NCI-H128 (cell line): ENCODE data around the gene PCBD2.
"Not testable (repeated sequence)": the region's sequence is repeated elsewhere in the genome, so short reads cannot be mapped to it uniquely, and the experiment has no call there.

Source experiments
- DNase-seq: peaks from one replicate; lab custom pipeline; 2025; ENCODE audit not compliant: unreplicated experiment; lab: John Stamatoyannopoulos, UW

Gene PCBD2

DNA sequence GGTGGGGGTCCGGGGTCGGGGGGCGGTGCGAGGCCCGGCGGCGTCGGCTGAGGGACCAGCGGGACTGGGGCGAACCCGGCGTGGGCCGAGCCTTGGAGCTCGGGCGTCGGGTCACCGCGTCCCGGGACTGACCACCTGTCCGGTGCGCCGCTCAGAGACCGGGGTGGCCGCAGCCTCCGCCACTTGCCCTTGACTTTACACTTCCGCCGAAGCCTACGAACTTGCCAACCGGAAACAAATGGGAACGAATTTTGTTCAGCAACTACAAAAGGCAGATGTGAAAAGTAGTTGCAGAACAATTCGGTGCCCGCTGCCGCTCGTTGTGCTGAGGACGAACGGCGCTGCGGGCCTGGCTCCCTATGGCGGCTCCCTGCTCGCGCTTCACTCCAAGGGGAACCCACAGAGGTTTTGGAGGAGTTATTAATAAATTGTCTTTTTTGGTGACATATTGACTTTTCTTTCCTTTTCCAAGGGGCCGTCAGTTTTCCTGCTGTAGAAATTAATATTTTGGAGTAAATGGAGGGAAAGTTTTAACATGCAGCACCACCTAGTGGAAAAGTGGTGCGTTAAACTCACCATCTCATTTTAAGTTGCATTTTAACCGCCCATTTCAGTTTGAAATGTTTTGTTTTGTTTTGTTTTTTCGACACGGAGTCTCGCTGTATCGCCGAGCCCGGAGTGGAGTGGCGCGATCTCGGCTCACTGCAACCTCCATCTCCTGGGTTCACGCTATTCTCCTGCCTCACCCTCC, 490 bp downstream of the PCBD2 start:
- peak; percentile 15 for DNase-seq

DNA sequence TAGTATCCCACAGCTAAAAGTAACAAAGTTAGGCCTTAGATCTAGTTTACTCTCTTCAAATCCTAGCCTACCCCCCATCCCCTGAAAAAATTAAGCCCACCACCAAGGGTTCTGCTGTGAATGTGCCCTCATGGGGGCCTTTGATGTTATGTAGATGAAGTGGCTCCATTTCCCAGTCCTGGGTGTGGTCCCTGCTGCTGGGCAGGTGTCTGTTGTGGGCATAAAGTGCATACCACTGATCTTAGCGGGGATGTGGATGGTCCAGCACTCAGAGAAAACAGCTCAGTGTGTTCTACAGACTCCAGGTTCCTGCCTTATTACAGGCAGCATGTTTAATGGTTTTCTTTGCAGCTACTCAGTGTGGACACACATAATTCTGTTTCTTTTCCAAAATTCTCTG, 1.9 kb downstream of the PCBD2 start:
- DNase-seq: no peak

DNA sequence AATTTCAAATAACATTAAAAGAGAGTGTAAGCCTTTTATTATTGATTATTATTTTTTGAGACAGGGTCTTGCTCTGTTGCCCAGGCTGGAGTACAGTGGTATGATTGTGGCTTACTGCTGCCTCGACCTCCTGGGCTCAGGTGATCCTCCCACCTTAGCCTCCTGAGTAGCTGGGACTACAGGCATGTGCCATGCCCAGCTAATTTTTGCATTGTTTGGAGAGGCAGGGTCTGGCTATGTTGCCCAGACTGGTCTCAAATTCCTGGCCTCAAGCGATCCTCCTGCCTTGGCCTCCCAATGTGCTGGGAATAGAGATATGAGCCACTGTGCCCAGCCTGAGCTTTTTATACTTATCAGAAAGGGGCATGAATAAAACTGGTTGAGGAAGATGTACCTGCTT, 5.8 kb downstream of the PCBD2 start:
- DNase-seq: not testable (repeated sequence)

DNA sequence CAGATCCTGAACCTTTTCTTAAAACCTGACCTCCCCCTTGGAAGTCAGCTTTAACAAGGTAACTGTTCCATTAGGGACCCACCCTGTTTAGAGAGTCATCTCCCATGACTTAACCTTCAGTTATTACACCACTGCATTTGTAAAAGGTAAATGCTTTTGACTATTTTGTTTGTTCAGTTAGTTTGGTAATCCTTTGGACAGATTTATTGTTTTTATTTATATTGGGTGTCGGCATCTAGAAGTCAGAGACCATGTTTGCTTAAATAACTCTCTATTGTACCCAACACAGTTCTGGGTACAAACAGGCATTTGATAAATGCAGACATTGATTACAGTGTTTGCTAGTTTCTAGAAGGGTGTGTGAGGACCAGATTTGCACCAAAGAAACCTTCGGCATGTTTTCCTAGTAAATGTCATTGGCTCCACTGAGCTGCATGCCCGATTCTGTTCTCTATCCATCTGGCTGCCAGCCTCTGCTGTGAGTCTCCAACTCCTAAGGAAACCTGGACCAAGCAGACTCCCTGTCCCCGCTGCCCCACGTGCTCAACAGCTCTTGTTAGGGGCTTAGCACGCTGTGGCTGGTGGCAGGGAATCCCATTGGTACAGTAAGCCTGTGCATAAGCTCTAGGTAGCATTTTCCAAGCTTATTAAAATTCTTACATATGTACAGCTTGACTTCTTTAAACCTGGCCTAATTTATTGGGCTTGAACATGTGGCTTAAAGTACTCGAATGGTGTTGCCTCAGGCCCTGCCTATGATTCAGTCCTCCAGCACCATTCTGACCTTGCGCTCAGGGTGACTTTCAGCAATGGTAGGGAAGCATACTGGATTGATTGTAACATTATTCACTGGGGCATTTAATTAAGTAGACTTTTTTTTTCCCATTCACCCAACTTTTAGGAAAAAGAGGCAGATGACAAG, 6.6 kb downstream of the PCBD2 start:
- no peak for DNase-seq

DNA sequence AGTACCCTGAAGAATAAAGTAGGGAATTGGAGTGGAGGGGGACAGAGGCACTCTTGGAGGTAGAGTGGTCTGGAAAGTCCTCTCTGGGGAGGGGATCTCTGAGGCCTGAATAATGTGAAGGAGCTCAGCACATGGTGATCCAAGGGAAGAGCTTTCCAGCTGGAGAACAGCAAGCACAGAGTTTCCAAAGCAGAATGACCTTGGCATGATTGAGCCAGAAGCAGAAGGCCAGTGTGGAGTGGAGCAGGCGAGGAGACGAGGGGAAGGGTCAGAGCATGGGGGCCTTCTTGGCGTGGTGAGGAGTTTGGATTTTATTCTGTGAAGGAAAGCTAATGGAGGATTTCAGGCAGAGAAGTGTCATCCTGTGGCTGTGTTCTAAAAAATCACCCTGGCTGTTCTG, 8.3 kb downstream of the PCBD2 start:
- DNase-seq: no peak

DNA sequence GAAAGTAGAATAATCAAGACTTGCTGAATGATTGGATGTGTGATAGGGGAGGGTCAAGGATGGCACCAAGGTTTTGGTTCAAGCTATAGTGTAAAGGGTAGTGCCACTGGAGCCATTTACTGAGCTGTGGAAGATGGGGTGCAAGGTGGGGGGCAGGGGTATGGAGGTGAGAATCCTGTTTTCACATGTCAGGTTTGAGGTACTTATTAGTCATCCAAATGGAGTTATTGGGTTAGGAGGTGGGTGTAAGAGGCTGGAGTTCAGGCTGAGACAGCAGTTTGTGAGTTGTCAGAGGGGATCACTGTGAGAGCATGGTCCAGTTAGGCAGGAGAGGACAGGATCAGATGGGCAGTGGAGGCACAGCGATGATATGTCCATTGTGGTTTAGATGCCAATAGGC, 8.9 kb downstream of the PCBD2 start:
- no peak for DNase-seq

DNA sequence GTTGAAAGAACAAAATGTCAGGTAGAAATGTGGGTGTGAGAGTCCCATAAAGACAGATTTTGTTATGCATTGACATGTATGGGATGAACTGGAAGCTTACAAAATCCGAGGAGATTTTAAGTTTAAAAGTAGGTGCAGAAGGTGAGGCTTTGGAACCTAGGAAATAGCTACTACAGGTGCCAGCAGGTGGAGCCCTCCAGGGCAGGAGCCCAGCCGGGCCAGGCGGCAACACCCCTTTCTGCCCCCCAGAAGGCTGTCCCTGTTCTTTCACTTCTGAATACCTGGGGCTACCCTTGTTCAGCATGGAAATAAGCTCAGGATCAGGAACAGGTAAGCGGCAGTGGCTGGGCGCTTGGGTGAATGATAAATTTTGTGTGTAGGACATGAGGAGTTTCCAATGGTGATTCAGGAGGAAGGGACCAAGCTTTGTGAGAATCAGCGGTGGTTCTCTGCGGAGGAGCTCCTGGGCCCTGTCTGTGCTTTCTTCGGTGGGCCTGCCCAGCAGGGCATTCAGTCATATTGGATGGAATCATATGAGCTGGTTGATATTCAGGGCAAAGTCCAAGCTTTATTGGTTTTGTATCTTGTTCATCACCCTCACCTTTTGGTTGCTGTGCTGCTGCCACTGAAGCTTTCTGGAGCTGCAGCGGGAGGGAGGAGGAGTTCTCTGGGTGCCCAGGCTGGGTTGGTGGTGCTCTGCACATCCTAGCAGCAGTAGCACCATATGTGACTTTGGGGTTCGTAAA, 12.3 kb downstream of the PCBD2 start:
- no peak for DNase-seq

DNA sequence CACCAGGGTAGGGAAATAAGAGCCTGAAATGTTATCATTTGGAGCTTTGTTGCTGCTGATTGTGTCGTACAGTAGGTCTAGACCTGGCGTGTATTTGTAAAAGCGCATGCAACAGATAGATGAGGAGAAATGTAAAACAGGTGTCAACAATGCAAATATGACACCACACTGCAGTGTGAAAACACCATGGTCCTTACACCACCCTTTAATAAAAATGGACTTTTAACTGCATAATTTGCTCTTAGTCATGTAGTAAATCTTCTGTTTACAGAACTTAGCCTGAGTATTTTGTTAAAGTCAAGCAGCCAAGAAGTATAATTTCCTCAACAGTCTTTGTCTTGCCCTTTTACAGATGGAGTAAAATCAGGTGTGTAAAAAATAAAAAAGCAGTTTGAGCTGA, 13.9 kb downstream of the PCBD2 start:
- DNase-seq: no peak

DNA sequence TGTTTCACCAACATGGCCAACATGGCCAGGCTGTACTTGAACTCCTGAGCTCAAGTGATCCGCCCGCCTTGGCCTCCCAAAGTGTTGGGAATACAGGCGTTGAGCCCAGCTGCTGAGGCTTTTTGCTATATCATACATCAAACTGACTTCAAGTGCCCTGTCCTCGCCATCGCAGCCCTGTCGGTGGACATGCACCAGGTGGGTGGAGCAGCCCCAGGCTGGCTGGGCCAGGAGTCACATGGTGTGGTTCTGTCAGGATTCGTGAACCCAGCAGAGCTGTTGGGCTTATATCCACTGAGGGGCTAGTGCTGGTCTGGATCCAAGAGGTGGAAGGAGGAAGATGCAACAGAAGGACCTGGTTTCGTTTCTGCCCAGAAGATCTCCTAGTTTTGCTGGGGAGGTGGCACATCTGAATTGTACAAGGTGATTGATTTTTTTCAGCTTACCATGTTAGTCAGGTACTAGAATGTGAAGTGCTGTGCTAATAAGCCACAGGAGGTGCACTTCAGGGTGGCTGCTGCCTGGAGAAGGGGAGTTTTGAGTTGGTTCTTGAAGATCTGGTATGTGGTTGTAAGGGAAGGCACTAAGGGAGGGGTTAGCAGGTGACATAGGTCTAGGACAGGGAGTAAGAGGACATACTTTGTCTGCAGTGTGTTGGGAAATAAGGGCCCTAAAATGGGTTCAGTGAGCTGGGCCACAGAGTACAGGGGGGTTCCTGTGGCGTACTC, 16.1 kb downstream of the PCBD2 start:
- DNase-seq: no peak

DNA sequence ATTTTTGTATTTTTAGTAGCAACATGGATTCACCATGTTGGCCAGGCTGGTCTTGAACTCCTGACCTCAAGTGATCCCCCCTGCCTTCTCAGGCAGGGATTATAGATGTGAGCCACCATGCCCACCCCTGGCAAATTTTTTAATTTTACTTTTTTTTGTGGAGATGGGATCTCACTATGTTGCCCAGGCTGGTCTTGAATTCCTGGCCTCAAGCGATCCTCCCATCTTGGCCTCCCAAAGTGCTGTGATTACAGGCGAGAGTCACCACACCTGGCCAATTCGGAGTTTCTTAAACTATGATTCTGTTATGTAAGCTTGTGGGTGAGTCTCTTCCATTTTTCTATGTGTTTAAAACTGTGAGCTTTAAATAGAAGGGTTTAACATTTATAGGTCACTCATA, 27.6 kb downstream of the PCBD2 start:
- DNase-seq: no peak

DNA sequence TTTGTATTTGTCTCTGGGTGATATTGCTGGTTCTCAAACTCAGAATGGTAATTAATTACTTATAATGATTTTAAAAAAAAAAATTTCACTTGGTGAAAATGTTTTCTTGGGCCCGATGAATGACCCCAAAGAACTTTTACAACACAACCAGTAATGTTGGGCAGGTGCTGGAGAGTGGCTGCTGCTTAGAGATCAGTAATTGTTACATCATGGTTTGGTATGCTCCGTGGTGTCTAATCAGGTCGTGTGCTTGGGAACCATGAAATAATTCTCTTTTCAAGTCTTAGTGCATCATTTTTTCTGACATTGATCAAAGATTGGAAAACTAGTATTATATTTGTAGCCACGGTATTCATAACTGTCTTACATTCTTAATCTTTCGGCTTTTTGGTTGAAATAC, 29.3 kb downstream of the PCBD2 start:
- DNase-seq: no peak

DNA sequence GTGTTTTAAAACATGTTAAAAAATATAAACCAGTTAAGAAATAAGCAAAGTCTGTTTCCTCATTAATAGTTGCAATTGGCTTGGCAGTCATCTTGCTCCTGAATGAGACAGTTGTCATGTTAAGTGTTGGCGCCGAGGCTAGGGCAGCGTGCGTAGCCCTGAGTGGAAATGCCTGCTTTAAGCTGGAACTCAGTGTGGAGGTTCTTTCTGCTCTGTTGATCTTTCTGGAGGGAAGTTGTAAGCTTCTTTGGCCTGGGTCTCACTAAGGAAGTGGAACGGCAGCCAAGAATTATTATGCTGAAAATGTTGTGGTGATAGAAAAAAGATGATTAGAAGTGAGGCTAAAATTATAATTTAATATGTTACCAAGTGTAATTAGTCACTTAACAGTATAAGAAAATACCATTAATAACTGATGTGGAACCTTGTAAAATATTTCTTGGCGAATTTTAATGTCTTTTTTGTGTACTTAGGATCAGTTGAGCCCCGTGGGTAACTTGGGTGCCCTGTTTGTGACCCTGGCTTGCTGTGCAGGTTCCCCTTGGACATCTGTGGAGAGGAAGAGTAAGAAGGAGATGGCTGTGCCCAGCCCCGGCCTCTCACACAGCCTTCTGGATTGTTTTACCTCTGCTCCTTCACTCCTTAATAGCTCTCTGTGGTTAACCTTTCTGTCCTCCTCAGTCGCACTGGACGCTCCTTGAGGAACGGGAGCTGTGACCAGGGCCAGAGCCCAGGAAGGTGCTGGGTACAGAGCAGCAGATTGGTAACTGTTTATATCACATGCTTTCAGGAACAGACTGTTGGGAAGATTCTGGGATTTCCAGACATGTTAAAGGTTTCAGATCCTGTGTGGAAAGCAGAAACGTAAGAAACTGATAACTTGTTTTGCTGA, 31.0 kb downstream of the PCBD2 start:
- DNase-seq: no peak

DNA sequence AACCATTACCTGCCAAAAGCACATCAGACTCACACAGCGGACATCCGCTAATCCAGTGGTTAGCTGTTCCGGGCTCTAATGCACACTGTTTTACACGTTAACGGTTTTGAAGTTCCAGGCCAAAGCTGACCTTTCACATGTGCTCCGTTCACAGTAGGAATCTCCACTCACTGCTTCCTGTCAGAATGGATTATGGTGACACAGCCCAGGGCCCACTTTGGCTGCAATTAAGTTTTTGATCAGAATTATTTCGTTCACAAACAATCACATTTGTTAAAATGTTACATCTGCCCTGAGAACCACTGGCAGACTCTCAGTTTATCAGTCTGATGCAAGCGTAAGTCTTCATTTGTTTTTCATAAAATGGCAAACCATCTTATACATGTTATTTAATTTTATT, 32.6 kb downstream of the PCBD2 start:
- DNase-seq: no peak

DNA sequence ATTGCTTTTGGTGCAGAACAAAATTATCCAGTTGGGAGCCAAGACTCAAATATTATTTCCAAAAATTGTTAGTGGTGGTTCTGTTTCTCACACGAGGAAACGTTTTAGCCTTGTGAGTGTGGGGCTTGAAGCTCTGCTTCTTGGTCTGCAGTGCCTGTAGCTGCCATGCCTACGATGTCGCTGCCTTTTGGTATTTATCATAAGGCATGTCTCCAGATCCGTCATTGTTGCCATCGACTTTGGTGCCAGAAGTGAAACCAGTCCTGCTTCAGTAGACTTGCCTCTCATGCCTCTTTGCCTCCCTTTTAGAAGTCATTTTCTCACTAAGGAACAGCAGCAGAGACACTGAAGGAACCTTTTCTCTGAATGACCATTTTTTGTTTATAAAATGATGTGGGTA, 33.1 kb downstream of the PCBD2 start:
- no peak for DNase-seq

DNA sequence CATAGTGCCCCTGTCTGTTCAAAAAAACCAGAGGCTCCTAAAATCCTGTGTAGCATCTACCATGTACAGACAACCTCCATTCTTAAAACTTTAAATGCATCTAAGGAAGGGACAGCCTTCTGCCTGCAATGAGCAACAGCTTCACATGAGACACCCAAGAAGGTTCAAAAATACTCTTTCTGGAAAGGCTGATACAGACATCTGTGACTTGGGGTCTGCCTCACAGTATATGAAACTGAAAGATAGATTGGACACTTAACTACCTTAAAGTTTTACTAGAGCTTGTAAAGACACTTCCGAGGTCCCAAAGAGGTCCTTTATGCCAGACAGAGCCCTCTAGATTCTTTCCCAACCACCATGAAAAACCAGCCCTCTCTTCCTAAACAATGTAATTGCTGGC, 34.6 kb downstream of the PCBD2 start:
- no peak for DNase-seq

DNA sequence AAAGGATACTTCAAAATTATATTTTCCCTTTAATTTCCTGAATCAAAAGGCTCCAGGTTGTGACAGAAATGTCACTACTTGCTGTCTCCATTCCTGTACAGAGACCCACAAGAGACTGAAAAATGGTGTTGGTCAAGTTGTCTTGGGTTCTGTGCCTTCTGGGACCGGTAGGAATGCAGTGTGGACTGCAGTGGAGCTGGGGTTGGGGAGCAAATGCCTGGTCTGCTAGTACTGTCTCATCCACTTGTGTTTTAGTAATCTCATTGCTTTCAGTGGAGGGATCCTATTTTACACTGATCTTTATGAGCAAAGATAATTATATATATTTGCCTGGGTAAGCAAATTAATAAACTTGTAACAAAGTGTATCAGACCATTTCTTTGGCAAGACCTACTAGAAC, 38.6 kb downstream of the PCBD2 start:
- no peak for DNase-seq

DNA sequence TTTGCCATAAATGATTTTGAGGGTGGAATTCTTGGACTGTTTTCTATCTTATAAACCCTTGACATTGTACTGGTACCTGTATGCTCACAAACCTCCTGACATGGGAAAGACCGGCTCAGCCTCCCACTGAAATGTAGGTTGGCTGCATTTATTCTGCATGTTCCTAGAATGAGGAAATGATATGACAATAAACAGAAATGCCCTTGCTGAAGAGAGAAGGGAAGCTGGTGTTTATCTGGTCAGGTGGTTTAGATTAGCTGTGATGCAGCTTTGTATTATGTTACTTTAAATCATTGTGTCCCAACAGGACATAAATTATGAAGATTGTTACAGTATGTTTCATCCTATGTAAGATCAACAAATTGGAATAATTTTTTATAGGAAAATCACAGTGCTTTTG, 39.7 kb downstream of the PCBD2 start:
- DNase-seq: no peak

DNA sequence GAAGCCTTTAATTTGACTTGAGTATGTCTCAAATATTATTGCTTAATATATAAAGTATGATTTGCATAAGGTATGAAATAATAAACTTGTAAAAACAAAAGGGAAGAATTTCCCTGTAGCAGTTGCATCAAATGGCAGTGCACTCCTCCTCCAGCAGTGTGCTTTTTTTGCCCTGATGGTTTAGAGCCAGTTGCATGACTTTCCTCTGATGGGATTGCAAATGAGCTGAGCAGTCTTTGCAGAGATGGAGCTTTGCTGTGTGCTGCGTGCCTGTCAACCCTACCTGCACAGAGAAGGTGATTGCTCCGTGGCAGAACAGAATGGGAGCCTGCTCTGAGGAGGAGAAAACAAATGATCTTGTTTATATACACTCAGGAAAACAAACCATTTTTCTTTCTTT, 40.1 kb downstream of the PCBD2 start:
- no peak for DNase-seq

DNA sequence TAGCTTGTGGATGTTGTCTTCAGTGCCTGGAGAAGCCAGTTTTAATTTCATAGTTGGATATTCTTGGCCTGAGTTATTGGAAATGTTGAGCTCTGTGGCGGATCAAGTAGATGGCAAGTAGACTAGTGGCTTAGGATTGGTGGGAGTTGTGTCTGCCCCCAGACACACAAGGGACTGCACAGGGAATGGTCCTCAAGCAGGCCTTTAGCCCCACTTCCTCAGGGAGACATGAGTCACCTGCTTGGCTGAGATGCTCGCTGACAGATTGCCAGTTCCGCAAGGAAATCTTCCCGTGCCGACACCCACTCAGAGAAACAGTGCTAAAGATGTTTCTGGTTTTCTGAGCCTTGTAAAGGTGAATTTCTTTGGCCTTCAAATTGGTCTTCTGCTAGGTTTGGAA, 44.0 kb downstream of the PCBD2 start:
- no peak for DNase-seq

DNA sequence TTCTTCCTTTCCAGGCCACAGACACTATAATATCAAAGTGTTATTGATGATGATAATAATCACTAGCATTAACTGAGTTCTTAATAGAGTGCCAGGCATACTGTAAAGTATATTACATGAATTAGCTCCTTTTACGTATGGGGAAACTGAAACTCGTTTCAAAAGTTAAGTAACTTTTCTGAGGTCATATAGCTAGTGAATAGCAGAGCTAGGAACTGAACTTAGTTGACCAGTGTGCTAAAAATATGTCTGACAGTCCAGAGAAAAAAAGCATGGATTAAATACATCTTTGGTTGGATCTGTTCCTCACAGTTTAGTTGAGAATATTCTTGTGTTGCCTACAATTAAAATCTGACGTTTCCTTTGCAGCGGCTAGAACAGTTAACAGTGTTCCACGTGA, 44.4 kb downstream of the PCBD2 start:
- no peak for DNase-seq
